WTC11 (cell line): ENCODE data around the gene XRCC4.

ENCODE experiments used
- KAT7 ChIP-seq: sonication (generic); formaldehyde crosslinking; IDR thresholded peaks from 2 replicates; pipeline ENCODE4 v1.8.1; 2023; ENCODE audit warnings: missing genetic modification reagents, mild to moderate bottlenecking, borderline replicate concordance
- SP1 ChIP-seq: sonication (generic); formaldehyde crosslinking; conservative IDR thresholded peaks from 2 replicates; pipeline ENCODE4 v1.8.1; 2022; ENCODE audit warnings: missing genetic modification reagents
- ZNF138 ChIP-seq: sonication (generic); formaldehyde crosslinking; conservative IDR thresholded peaks from 2 replicates; pipeline ENCODE4 v1.8.1; 2022; ENCODE audit warnings: mild to moderate bottlenecking, moderate library complexity, missing genetic modification reagents
- TF ChIP-seq, protein P1 (sequence below): fragments of 200-600 bp; IDR thresholded peaks from 2 replicates; pipeline ENCODE4 v1.8.0; 2022; ENCODE audit warnings: antibody characterized with exemption
- TF ChIP-seq, protein P2 (sequence below): sonication (generic); formaldehyde crosslinking; IDR thresholded peaks from 2 replicates; pipeline ENCODE4 v1.8.1; 2022; ENCODE audit warnings: low read depth, missing genetic modification reagents, borderline replicate concordance
- TF ChIP-seq, protein P3 (sequence below): sonication (generic); formaldehyde crosslinking; IDR thresholded peaks from 2 replicates; pipeline ENCODE4 v1.8.0; 2022; ENCODE audit warnings: mild to moderate bottlenecking, missing genetic modification reagents
- TF ChIP-seq, protein P4 (sequence below): sonication (generic); formaldehyde crosslinking; IDR thresholded peaks from 2 replicates; pipeline ENCODE4 v1.8.1; 2023; ENCODE audit warnings: mild to moderate bottlenecking, missing genetic modification reagents, moderate library complexity
- TF ChIP-seq, protein P5 (sequence below): sonication (generic); formaldehyde crosslinking; IDR thresholded peaks from 2 replicates; pipeline ENCODE4 v1.8.0; 2022; ENCODE audit warnings: mild to moderate bottlenecking, missing genetic modification reagents
- TF ChIP-seq, protein P6 (sequence below): sonication (generic); formaldehyde crosslinking; IDR thresholded peaks from 2 replicates; pipeline ENCODE4 v1.8.0; 2022; ENCODE audit warnings: mild to moderate bottlenecking, missing genetic modification reagents

DNA sequence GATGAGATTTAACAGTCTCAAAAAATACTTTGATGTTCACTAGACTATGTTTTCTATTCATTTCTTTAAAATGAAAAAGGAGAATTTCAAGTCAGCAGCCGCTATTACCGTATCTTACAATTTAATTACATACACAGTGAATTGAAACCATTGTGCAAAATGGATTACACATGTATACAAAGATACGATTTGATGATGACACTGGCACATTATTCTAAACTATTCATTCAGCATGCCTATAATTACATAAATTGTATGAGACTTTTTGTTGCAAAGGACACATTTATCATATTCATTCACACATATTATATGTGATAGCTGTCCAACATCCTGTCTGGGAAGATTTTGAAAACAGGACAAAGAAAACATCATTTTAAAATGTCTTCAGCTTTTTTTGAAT is 275.9 kb downstream of the XRCC4 start:
- TF ChIP-seq, protein P1, sequence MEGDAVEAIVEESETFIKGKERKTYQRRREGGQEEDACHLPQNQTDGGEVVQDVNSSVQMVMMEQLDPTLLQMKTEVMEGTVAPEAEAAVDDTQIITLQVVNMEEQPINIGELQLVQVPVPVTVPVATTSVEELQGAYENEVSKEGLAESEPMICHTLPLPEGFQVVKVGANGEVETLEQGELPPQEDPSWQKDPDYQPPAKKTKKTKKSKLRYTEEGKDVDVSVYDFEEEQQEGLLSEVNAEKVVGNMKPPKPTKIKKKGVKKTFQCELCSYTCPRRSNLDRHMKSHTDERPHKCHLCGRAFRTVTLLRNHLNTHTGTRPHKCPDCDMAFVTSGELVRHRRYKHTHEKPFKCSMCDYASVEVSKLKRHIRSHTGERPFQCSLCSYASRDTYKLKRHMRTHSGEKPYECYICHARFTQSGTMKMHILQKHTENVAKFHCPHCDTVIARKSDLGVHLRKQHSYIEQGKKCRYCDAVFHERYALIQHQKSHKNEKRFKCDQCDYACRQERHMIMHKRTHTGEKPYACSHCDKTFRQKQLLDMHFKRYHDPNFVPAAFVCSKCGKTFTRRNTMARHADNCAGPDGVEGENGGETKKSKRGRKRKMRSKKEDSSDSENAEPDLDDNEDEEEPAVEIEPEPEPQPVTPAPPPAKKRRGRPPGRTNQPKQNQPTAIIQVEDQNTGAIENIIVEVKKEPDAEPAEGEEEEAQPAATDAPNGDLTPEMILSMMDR = no peak
- no peak for TF ChIP-seq KAT7
- TF ChIP-seq, protein P2, sequence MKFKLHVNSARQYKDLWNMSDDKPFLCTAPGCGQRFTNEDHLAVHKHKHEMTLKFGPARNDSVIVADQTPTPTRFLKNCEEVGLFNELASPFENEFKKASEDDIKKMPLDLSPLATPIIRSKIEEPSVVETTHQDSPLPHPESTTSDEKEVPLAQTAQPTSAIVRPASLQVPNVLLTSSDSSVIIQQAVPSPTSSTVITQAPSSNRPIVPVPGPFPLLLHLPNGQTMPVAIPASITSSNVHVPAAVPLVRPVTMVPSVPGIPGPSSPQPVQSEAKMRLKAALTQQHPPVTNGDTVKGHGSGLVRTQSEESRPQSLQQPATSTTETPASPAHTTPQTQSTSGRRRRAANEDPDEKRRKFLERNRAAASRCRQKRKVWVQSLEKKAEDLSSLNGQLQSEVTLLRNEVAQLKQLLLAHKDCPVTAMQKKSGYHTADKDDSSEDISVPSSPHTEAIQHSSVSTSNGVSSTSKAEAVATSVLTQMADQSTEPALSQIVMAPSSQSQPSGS = no peak
- TF ChIP-seq, protein P3, sequence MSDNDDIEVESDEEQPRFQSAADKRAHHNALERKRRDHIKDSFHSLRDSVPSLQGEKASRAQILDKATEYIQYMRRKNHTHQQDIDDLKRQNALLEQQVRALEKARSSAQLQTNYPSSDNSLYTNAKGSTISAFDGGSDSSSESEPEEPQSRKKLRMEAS (CRISPR knock-in tag) = no peak
- TF ChIP-seq, protein P4, sequence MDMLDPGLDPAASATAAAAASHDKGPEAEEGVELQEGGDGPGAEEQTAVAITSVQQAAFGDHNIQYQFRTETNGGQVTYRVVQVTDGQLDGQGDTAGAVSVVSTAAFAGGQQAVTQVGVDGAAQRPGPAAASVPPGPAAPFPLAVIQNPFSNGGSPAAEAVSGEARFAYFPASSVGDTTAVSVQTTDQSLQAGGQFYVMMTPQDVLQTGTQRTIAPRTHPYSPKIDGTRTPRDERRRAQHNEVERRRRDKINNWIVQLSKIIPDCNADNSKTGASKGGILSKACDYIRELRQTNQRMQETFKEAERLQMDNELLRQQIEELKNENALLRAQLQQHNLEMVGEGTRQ (CRISPR knock-in tag) = no peak
- no peak for TF ChIP-seq SP1 (CRISPR knock-in tag)
- TF ChIP-seq, protein P5, sequence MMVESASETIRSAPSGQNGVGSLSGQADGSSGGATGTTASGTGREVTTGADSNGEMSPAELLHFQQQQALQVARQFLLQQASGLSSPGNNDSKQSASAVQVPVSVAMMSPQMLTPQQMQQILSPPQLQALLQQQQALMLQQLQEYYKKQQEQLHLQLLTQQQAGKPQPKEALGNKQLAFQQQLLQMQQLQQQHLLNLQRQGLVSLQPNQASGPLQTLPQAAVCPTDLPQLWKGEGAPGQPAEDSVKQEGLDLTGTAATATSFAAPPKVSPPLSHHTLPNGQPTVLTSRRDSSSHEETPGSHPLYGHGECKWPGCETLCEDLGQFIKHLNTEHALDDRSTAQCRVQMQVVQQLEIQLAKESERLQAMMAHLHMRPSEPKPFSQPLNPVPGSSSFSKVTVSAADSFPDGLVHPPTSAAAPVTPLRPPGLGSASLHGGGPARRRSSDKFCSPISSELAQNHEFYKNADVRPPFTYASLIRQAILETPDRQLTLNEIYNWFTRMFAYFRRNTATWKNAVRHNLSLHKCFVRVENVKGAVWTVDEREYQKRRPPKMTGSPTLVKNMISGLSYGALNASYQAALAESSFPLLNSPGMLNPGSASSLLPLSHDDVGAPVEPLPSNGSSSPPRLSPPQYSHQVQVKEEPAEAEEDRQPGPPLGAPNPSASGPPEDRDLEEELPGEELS (CRISPR knock-in tag) = no peak
- TF ChIP-seq, protein P6, sequence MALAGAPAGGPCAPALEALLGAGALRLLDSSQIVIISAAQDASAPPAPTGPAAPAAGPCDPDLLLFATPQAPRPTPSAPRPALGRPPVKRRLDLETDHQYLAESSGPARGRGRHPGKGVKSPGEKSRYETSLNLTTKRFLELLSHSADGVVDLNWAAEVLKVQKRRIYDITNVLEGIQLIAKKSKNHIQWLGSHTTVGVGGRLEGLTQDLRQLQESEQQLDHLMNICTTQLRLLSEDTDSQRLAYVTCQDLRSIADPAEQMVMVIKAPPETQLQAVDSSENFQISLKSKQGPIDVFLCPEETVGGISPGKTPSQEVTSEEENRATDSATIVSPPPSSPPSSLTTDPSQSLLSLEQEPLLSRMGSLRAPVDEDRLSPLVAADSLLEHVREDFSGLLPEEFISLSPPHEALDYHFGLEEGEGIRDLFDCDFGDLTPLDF = no peak
- no peak for TF ChIP-seq ZNF138 (CRISPR knock-in tag)
